Measurements from ENCODE around the gene PTPRA.
A peak's percentile ranks its signal among the peaks of the same experiment; 100 is the strongest.
"Not testable (repeated sequence)": the region's sequence is repeated elsewhere in the genome, so short reads cannot be mapped to it uniquely, and the experiment has no call there.

The PTPRA gene

GRCh38 chr20:2873010-2873746 lies at the start of gene PTPRA:
Gene PTPRA, plus strand, starts transcription at chr20:2873481. Its CDS starts 90,797 bp downstream, at chr20:2964278.
- peak; percentile 88 to 89 for DNase-seq

- no peak for DNase-seq
Measured at GRCh38 chr20:2825761-2826160, 47.5 kb upstream of the PTPRA start.

- DNase-seq = no peak
Measured at GRCh38 chr20:2826655-2827054, 46.6 kb upstream of the PTPRA start.

- no peak for DNase-seq
Measured at GRCh38 chr20:2829376-2829775, 43.9 kb upstream of the PTPRA start.

- DNase-seq = not testable (repeated sequence)
Measured at GRCh38 chr20:2831206-2831605, 42.1 kb upstream of the PTPRA start.

GRCh38 chr20:2833761-2834160 lies 39.5 kb upstream of the PTPRA start:
- DNase-seq = no peak

GRCh38 chr20:2834401-2835110 lies 38.7 kb upstream of the PTPRA start:
- no peak for DNase-seq

- no peak for DNase-seq
Measured at GRCh38 chr20:2835331-2835796, 37.9 kb upstream of the PTPRA start.

GRCh38 chr20:2836035-2836434 lies 37.2 kb upstream of the PTPRA start:
- DNase-seq = no peak

GRCh38 chr20:2837221-2837960 lies 35.9 kb upstream of the PTPRA start:
- DNase-seq = no peak

- DNase-seq = no peak
Measured at GRCh38 chr20:2838170-2838797, 35.0 kb upstream of the PTPRA start.

GRCh38 chr20:2838847-2839671 lies 34.2 kb upstream of the PTPRA start:
- no peak for DNase-seq

GRCh38 chr20:2839732-2840137 lies 33.5 kb upstream of the PTPRA start:
- no peak for DNase-seq

- DNase-seq = peak; percentile 83 to 87
Measured at GRCh38 chr20:2840138-2840966, 32.9 kb upstream of the PTPRA start, which contains the start of the genes PCED1A and VPS16. Gene PCED1A, minus strand, starts transcription at chr20:2840655. Its CDS starts 743 bp downstream, at chr20:2839912. Gene VPS16, plus strand, starts transcription at chr20:2840745. Its CDS starts 30 bp downstream, at chr20:2840775.

- peak; percentile 5 to 18 for DNase-seq
Measured at GRCh38 chr20:2840967-2841531, 32.2 kb upstream of the PTPRA start.

GRCh38 chr20:2845607-2846006 lies 27.7 kb upstream of the PTPRA start:
- DNase-seq = no peak

- DNase-seq = no peak
Measured at GRCh38 chr20:2846698-2847097, 26.6 kb upstream of the PTPRA start.

GRCh38 chr20:2847802-2848201 lies 25.5 kb upstream of the PTPRA start:
- DNase-seq = no peak

- no peak for DNase-seq
Measured at GRCh38 chr20:2849529-2849928, 23.8 kb upstream of the PTPRA start.

GRCh38 chr20:2851086-2851485 lies 22.2 kb upstream of the PTPRA start:
- DNase-seq = no peak

- no peak for DNase-seq
Measured at GRCh38 chr20:2858591-2858990, 14.7 kb upstream of the PTPRA start.
